ENCODE measurements around the gene FLT3. TPM values are rescaled to one million over a fixed set of nuclear protein-coding genes. Genes with fewer than 3 reads are reported as not detected.
"Not testable (repeated sequence)": the region's sequence is repeated elsewhere in the genome, so short reads cannot be mapped to it uniquely, and the experiment has no call there.

Gene FLT3
- total RNA-seq, 4 donors from 2014 or later, result 0.06 to 1.8 (median 0.53) TPM

DNA sequence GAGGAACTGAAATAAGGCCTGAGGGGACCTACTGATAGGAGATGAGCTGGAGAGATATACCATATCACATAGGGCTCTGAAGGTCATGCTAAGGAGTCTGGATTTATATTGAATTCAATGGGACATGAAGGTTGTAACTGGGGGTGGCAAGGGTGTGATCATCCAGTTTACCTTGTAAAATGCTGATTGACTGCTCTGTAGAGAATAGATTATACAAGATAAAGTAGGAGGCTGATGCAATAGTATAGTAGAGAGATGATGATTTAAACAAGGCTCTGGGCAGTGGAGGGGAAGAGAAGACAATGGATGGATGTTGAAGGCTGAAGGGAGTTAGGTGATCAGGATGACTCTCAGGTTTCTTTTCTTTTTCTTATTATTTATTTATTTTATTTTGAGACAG is 19.9 kb upstream of the FLT3 start:
- Histone ChIP-seq H3K9me3 (no peaks in the 10 kb centered on the region), H3K4me1 (peaks cover 0 to 3% (median 1%) of the 10 kb centered on the region in 4 donors), H3K36me3 (no peaks in the 10 kb centered on the region), H3K27ac (replicated peaks in 1 of 4) (no peak overlapping the region), H3K4me3 (no peak overlapping the region), H3K27me3 (peaks cover 0 to 37% (median 0%) of the 10 kb centered on the region in 4 donors)
- intact Hi-C loops (cut with DNase I), result no loop called here
- no peak for TF ChIP-seq CTCF (IDR thresholded peaks at IDR 0.05)
- TF ChIP-seq POLR2AphosphoS5 (IDR thresholded peaks at IDR 0.05), result no peak
- TF ChIP-seq EP300 (IDR thresholded peaks at IDR 0.05), result no peak
- no peak for TF ChIP-seq POLR2A (IDR thresholded peaks at IDR 0.05; ENCODE audit: low read depth)
- no peak for DNase-seq (ENCODE audit: extremely low spot score)

DNA sequence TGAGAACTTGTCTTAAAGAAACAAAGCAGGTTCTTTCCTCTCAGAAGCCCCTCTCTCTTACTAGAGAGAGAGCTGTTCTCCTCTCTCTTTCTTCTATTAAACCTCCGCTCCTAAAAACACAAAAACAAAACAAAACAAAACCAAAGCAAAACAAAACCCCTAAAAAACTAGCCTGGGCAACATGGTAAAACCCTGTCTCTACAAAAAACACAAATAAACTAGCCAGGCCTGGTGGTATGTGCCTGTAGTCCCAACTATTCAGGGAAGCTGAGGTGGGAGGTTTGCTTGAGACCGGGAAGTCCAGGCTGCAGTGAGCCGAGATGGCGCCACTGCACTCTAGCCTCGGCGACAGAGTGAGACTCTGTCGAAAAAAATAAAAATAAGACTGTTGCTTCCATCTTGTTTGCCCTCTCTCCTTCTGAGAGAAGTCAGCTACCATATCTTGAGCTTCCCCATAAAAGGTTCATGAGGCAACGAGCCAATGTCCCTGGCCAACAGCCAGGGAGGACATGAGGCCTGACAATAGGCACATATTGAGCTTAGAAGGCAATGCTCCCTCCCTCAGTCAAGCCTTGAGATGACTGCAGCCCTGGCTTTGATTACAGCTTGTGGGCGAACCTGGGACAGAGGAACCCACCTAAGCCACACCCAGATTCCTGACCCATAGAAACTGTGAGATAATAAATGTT is 17.5 kb upstream of the FLT3 start:
- Histone ChIP-seq H3K36me3 (no peaks in the 10 kb centered on the region), H3K4me3 (no peak overlapping the region), H3K27me3 (peaks cover 0 to 23% (median 0%) of the 10 kb centered on the region in 4 donors), H3K4me1 (peaks cover 0 to 3% (median 1%) of the 10 kb centered on the region in 4 donors), H3K27ac (replicated peaks in 1 of 4) (no peak overlapping the region), H3K9me3 (no peaks in the 10 kb centered on the region)
- intact Hi-C loops (cut with DNase I), result no loop called here
- 67% methylated on average over 9 of the region's 9 CpGs for WGBS
- TF ChIP-seq POLR2AphosphoS5 (IDR thresholded peaks at IDR 0.05), result no peak
- no peak for TF ChIP-seq EP300 (IDR thresholded peaks at IDR 0.05)
- no peak for TF ChIP-seq POLR2A (IDR thresholded peaks at IDR 0.05; ENCODE audit: low read depth)
- TF ChIP-seq CTCF (IDR thresholded peaks at IDR 0.05), result no peak
- no peak for DNase-seq (ENCODE audit: extremely low spot score)

DNA sequence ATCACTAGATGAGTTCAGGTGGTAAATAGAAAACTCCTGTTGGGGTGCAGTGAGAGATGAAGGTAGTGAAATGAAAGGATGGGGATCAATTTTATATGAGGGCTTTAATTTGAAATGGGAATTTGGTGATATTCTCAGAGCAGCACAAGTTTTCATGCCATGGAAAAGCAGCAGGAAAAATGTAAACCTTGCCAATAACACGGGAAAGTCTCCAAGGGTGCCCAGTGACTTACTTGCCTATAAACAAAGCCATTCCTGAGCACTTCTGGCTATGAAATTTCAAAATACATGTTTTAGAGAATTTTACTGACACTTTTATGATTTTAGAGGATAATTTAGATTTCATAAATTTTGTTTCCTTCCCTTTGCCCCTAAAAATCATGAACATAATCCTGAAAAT is 16.4 kb upstream of the FLT3 start:
- intact Hi-C loops (cut with DNase I), result no loop called here

GRCh38 chr13:28110414-28110813 is 10.0 kb upstream of the FLT3 start:
- Histone ChIP-seq H3K4me1 (no peaks in the 10 kb centered on the region), H3K9me3 (no peaks in the 10 kb centered on the region), H3K27ac (replicated peaks in 1 of 4) (no peak overlapping the region), H3K4me3 (no peak overlapping the region), H3K27me3 (peaks cover 0 to 6% (median 0%) of the 10 kb centered on the region in 4 donors), H3K36me3 (no peaks in the 10 kb centered on the region)
- intact Hi-C loops (cut with DNase I), result no loop called here
- TF ChIP-seq POLR2A (IDR thresholded peaks at IDR 0.05; ENCODE audit: low read depth) (no peak), CTCF (IDR thresholded peaks at IDR 0.05) (no peak), POLR2AphosphoS5 (IDR thresholded peaks at IDR 0.05) (no peak), EP300 (IDR thresholded peaks at IDR 0.05) (no peak)
- DNase-seq (ENCODE audit: extremely low spot score), result no peak
- WGBS, result 83% methylated on average over 3 of the region's 3 CpGs

More for the DNA sequence above, 16.4 kb upstream of the FLT3 start:
- Histone ChIP-seq H3K4me1 (peaks cover 0 to 3% (median 1%) of the 10 kb centered on the region in 4 donors), H3K9me3 (no peaks in the 10 kb centered on the region), H3K36me3 (no peaks in the 10 kb centered on the region), H3K4me3 (no peak overlapping the region), H3K27ac (replicated peaks in 1 of 4) (no peak overlapping the region), H3K27me3 (peaks cover 0 to 16% (median 0%) of the 10 kb centered on the region in 4 donors)
- 36% methylated on average over 1 of the region's 1 CpG for WGBS
- no peak for DNase-seq (ENCODE audit: extremely low spot score)
- TF ChIP-seq POLR2AphosphoS5 (IDR thresholded peaks at IDR 0.05) (no peak), CTCF (IDR thresholded peaks at IDR 0.05) (no peak), EP300 (IDR thresholded peaks at IDR 0.05) (no peak), POLR2A (IDR thresholded peaks at IDR 0.05; ENCODE audit: low read depth) (no peak)

GRCh38 chr13:28106976-28107375 is 6.6 kb upstream of the FLT3 start:
- Histone ChIP-seq H3K27me3 (peaks cover 0 to 24% (median 3%) of the 10 kb centered on the region in 4 donors), H3K4me3 (no peak overlapping the region), H3K27ac (replicated peaks in 1 of 4) (no peak overlapping the region), H3K36me3 (no peaks in the 10 kb centered on the region), H3K9me3 (no peaks in the 10 kb centered on the region), H3K4me1 (no peaks in the 10 kb centered on the region)
- intact Hi-C loops (cut with DNase I), result no loop called here
- WGBS, result 71% methylated on average over 1 of the region's 1 CpG
- TF ChIP-seq POLR2A (IDR thresholded peaks at IDR 0.05; ENCODE audit: low read depth) (no peak), EP300 (IDR thresholded peaks at IDR 0.05) (no peak), CTCF (IDR thresholded peaks at IDR 0.05) (no peak), POLR2AphosphoS5 (IDR thresholded peaks at IDR 0.05) (no peak)
- DNase-seq (ENCODE audit: extremely low spot score), result no peak

- Histone ChIP-seq H3K4me1 (peaks cover 10 to 18% (median 16%) of the 10 kb centered on the region in 4 donors), H3K27me3 (peaks cover 0 to 69% (median 26%) of the 10 kb centered on the region in 4 donors)
- H3K36me3 ChIP-seq; DNase-seq (ENCODE audit: extremely low spot score); H3K27ac ChIP-seq (replicated peaks in 1 of 4); intact Hi-C loops (cut with DNase I); H3K4me3 ChIP-seq; H3K9me3 ChIP-seq: not testable (repeated sequence)
- WGBS, result 76% methylated on average over 4 of the region's 4 CpGs
Measured at GRCh38 chr13:28101886-28102285, 1.5 kb upstream of the FLT3 start.

Data from esophagus muscularis mucosa (tissue), 4 donors.